NCI-H1105 (cell line): ENCODE results near the gene MORC1.
A peak's percentile ranks its signal among the peaks of the same experiment; 100 is the strongest.

Source experiments
- DNase-seq: peaks from one replicate; lab custom pipeline; 2025; lab: John Stamatoyannopoulos, UW

The MORC1 gene

DNA sequence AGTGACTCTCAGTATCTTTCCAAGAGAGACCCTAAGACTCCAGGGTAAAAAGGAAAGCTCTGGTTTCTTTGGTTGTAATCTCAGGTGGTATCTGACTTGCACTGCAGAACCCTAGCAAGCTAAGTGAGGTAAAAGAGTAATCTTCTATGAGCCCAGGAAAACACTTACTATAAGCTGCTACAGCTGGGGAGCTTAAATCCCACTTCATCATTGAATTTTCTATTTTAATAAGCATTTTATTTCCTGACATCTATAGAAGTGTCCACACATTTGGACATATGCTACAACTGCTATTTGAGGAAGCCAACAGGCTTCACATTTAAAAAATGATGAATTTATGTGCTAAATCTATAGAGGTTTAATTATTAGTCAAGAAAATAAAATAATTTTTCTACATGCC, 91.1 kb downstream of the MORC1 start:
- DNase-seq: no peak

DNA sequence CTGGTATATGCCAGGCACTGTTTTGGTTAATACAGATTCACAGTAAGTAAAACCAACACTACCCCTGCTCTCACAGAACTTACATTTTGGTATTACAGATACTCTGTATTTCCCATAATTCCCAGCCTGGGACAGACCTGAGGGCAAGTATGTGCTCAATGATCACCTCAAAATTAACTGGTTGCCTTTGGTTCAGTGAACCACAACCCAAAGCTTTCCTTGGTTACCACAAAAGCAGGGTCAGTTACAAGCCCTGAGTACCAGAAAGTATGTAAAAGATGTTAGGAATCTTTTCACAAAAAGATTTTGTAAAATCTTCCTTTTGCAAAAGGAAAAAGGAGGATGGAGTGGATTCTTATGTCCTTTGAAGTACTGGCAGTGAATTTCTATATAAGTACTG, 92.0 kb downstream of the MORC1 start:
- no peak for DNase-seq

DNA sequence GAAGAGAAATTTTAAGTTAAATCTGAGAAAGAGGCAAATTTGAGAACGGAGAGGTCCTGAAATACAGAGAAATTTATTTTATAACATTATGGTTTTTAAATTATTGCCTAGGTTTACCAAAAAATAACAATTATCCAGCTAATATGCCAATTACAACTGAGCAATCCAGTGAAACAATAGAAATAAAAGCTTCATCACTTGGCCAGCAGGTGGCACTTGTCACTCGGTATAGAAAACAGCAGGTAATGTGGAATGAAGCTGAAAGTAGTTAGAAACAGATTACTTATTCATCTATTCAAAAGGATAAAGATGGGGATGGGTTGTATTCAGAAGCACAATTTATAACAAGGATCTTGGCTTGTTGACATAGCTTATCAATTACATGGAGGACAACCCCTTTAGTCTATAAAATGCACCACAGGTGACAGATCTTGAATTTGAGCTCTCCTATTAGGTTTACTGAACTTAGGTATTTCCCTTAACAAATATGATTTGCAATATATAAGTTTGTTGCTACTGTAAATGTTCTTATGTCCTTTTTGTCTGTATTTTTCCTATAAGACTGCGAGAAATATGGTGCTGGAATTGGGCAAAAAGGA, 94.2 kb downstream of the MORC1 start:
- DNase-seq: peak; percentile 45

DNA sequence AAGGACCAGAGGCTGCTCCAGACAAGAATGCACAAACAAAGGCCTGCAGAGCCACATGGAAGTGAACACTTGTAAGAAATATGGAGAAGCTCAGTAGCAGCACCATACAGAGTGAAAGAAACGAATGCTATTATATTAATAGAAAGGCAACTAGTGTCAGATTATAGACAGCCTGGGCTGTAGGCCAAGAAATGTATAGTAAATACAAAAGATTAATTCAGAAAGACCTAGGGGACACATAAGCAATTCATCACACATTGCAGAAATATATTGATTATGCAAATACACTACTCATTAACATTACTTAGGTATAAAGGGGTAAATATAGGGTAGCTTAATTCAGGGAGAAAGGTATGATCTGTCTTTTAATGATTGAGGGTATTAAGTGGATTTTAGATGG, 94.8 kb downstream of the MORC1 start:
- DNase-seq: no peak

DNA sequence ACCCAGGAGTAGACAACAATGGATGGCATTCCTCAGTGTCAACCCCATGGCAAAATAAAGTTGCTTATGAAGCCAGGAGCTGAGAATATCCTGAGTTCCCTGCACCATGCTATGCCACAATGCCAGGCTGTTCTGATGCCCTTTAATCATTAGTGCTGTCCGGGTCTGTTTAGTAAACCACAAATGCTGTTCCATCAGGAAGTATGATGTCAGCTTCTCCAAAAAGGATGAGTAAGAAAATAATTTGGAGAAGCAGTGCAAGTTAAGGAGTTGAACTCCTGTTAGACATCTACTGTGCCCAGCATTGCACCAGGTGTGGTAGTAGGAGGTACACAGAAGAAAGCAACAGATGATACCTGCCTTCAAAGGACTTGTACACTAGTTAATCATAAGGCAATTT, 96.4 kb downstream of the MORC1 start:
- no peak for DNase-seq

DNA sequence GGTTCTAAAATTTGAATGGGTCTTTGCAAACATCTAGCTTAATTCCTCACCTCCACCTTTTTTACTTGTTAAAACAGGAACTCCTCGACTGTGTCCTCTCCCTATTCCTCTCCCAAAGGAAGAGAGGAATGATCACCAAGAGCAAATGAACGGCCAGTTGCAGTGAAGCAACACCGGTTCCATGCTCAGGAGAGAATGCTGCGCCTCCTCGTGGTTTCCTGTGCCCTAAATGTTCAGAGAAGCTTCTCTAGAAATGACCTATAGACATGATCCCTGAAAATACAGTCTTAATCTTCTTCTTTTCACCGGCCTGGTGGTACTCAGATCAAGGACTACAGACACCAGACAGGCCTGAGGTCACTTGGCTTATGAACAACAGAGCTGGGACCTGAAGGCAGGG, 99.1 kb downstream of the MORC1 start:
- DNase-seq: no peak

DNA sequence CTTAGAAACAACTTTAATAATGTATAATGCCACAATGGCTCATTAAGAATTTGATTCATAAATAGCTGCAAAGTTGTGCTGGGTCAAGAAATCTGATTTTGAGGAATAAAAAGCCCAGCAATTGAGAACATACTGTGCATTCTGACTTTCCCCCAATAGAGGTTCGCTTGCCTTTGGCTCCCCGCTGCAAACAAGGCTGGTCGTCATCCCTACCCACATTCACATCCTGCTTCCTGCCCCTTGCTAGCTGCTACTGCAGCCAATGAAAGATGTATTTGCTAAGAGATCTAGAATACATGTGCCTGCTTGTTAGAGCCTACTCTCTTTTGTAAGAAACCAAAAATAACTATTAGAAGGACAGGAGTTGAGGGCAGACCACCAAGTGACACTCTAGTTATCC, 112.5 kb downstream of the MORC1 start:
- no peak for DNase-seq

DNA sequence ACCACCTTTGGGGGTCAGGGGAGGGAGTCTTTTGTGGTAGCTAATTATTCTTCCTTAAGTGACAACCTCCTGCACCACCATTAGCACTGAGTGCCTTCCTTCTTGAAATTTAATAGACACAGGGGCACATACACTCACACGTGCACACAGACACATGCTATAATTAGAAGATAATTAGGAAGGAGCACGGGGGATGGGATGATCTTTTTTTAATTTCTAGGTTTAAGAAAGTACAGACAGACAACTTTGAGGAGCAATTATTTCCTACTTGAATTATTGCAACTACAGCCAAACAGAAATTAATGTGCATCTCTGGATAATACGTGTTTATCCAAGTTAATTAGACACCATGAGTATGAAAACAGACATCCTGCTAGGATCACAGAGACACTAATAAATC, 119.5 kb downstream of the MORC1 start:
- peak; percentile 2 for DNase-seq

DNA sequence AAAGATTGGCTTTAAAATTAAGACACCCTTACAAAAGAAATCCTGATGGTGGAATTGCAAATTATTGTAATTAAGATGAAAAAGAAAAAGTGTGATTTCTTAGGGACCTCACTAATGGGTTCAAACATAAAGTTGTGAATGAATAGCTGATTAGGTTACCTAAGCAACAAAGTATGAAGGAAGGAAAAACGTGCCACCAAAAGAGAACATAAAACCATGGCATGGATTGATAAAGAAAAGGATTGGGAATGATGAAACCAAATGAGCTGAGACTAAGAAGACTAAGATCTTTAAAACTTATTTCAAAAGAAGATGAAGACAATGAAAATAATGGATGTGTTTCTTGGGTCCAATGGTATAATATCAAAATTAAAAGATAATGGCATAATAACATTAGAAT, 132.1 kb downstream of the MORC1 start:
- DNase-seq: no peak

DNA sequence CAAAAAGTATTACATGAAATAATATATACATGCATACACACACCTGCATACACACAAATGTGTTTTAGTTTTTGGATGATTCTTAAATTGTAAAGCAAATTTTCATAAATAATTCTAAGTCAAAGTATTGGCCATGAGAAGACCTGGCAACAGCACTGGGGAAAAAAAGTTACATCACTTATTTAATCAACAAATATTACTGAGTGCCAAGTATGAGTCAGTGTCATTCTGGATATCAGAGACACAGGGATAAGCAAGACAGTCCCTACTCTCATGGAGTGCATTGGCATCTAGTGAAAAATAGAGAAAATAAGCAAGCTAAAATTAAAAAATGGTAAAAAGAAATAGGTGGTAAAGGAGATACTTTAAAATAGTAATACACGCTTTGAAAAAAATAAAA, 134.9 kb downstream of the MORC1 start:
- no peak for DNase-seq

DNA sequence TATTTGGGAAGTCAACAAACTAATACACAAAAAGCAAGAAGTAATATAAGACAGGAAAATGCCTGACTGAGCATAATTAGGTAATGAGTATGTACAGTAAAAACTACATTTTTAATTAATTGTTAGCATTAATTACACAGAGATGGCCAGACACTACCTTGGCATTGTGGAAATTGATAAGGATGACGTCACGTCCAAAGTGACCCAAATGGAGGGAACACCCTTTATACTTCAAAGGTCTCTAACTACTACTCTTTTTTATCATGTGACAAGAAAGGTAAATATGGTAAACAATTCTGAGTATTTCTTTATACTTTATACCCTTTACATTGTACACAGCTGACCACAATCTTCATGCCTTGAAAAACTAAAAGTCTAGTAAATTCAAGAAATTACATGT, 141.9 kb downstream of the MORC1 start:
- DNase-seq: no peak

DNA sequence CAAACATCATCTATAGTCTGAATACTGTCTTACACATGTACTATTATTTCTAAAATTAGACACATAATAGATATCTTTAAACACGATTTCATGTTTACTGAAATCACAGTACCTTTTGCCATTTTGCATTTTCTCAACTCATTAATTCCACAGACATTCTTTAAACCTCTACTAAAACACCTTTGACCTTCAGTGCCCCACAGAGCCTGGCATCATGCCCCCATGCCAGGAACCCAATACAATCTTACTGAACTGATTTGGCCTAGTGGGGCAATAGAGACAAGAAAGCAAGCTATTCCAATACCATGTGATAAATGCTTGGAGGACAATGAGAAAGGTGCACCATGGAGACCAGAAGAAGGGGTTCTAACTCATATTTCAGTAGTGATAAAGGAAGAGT, 144.9 kb downstream of the MORC1 start:
- DNase-seq: no peak

DNA sequence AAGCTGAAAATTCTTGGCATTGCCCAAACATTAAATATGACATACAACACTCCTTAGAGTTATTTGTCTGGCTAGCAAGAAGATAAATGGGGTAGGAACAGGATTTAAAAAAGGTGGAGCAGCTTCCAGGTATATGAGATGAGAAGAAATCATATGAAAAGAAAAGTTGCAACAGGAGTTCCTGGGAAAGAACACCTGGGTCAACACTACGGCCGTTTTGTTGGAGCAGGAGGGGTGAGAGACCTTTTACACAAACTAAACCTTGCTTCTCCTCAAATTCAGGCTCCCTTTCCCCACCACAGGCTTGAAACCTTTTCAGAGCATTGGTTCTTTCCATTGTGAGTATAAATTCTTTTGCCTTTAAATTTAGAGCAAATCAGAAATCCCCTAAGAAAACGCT, 145.5 kb downstream of the MORC1 start:
- no peak for DNase-seq

DNA sequence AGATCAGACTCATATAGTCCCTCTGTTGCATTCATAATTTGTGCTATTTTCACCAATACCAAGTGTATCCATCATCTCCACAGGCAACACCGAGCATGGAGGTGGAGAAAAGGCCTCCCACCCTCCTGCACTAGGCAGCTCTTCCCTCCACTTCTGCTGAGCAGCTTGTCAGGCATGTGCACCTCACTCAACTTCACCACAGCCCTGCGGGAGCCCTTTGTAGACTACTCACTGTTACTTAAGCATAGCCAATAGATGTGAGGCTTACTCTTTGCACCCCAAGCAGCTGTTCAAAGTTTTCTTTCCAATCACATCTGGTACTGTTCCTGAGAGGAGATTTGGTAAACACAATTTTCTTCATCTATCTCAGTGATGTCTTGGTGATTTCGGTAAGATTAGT, 147.4 kb downstream of the MORC1 start:
- DNase-seq: no peak

DNA sequence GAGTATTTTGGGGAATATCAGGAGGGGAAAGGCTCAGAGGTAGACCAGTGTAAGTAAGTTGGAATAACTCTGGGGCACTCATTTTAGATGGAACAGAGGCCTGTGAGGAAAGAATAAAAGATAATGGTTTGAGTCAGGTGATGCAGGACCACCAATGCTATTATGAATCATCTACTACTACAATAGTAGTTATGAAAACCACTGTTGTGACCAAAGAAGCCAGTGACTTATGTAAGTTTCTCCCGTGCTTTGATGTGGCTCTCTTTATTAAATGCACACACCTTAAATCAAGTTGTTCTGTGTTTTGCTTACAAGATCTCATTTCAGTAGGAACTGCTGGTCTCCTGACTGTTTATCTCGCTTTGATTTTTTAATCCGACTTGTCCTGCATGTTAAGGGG, 151.2 kb downstream of the MORC1 start:
- DNase-seq: no peak

DNA sequence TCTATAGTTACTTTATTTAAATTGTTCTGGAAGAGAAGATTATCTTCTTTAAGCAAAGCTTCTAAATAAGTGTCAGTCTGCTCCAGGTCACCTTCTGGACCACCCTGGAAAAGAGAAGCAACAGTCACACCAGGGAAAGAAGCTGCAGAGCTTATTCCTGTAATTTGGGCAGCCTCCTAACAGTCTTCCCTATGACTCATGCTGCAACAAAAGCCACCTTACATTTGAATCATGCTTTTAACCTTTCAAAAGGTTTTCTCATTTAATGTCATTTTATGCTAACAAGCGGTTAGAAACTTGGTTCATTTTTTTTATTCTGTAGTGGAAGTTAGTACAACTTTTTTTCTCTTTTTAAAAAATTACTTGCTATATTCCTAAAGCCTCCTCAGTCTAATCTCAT, 158.9 kb downstream of the MORC1 start:
- no peak for DNase-seq

DNA sequence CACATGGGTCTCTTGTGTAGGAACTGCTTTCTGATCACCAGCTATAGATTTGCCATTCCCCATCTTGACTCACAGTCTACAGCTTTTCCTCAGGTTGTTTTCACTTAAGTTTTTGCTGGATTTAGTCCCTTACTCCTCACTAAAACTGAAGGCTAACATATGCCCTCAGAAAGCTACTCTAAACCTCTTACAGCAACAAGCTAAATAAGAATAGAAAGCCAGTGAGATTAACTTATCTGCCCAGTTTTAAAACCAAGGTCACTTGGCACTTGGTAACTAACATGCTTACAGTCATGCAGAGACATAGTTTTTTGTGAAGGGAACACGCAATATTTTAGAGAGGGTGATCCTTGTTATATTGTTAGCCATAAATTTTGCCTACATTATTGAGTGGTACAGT, 164.2 kb downstream of the MORC1 start, which contains the start of gene GUCA1C:
GUCA1C (minus strand) TSS at position 180 of the 400 bp plus-strand sequence; CDS start at position 63, 117 bp downstream.
- DNase-seq: no peak

DNA sequence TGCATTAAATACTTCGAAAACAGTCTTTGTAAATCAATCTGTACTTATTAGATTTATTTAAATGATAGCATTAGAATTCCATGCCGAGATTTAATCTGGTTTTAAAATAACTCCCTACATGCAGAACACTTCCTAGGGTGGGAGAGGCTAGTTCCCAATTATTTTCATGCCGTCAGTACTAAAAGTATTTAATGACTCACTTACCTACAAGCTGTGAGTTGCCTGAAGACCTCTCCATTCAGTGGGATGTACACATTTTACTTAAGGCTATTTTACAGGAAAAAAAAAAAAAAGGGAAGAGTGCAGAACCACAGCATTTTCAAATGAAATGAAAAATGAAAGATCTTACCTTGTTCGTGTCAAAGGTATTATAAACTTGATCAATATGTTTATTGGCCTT, 164.7 kb downstream of the MORC1 start:
- DNase-seq: no peak

DNA sequence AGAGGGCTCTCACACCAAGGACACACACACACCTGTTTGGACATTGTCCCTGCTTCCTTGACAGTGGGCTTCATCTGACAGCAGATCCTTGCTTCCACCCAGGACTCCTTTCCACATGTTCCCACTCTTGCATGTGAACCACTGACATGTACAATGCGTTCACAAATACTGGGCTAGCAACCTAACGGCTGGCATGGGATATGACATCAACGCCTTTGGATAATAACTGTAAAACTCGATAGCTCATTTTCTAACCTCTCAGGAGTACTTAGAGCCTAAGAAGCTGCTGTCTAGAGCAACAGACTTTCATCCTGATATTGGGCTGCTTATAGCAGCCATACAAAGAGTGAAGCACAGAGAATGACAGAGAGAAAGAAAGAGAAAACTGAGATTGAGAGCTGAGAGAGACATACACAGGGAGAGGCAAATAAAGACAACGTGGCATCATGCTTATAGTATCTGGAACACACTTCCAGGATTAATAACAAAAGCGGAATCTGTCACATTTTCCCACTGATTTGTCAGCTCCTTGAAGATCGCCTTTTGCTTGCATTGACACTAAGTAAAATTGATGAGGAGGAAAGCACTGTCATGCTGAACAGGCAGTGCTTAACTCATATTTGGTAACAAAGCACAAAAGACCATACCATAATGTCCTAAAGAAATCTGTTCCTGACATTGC, 166.0 kb downstream of the MORC1 start:
- DNase-seq: no peak

DNA sequence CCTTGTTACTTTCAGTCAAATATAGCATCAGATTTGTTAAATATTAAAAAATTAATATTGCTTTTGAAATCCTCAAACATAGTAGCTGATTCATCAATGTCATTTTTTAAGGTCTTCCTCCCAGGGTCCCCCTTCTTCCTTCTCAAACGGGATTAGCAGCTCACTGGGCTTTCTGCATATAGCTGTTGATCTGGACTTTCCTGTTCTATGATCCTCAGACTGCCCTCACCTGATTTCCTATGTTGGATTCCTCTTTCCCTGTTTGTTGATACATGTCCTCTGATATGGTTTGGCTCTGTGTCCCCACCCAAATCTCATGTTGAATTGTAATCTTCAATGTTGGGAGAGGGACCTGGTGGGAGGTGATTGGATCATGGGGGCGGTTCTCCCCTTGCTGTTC, 170.1 kb downstream of the MORC1 start:
- DNase-seq: no peak

DNA sequence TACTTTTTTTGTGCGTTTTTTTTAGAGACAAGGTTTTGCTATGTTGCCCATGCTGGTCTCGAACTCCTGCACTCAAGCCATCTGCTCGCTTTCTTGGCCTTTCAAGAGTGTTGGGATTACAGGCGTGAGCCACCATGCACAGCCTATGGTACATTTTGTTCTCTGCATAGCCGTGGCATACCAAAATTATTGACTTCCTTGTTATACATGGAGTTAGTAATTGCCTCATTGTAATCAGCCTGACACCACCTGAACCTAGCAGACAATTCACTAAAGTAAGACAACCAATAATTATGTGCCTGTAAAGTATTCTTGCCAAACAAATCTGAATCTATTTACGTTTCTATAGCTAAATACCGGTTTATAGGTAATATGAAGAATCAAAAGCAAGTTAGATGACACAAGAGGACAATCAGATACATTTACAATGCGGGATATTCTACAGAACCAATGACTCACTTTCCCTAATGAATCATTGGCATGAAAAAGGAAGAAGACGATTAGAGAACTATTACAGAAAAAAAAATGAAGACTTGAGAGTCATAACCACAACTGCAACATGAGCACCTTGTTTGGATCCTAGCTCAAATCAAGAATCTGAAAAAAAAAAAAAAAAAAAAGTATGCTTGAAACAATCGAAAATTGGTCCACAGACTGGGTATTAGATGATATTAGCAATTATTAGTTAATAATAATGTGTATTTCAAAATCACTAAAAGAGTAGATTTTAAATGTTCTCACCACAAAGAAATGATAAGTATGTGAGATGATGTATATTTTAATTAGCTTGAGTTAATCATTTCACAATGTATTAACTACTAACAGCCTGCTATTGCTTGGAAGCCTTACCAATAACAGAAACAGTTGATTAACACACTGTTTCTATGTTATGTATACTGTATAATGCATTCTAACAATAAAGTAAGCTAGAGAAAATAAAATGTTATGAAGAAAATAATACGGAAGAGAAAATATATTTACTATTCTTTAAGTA, 171.3 kb downstream of the MORC1 start:
- no peak for DNase-seq

DNA sequence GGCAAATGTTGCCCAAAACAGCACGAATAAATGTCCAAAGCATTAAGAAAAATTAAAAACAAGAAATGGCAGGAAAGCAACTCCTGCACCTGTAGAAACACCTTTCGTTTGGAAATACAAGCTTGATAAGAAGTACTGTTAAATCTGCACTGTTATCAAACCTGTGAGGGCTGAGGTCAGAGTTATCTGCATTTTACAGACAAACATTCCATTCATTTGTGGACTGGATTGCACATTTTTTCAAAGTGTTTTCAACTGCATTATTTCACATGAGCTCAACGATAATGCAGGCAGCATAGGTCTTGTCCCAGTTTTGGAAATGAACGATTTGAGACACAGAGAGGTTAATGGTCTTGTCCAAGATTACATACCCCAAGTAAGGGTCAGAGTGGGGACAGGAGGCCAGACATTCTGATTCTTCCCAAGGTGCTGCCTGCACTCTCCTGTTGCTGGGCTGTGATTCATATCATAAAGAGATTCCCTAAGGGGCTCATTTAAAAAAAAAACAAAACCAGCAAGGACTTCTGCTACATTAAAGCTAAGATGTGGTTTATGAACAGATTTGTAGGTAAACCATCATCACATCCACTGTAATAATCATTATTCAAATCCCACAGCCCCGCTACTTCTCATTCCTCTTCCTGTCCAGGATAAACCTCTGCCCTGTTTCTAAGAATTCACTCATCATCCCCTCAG, 177.2 kb downstream of the MORC1 start:
- no peak for DNase-seq
